HS-5 (cell line): ENCODE data around the gene FMNL2.
A peak's percentile ranks its signal among the peaks of the same experiment; 100 is the strongest.
"Not testable (repeated sequence)": the region's sequence is repeated elsewhere in the genome, so short reads cannot be mapped to it uniquely, and the experiment has no call there.

Source experiments
- DNase-seq: peaks from one replicate; pipeline ENCODE4 v3.0.0-alpha.2; 2012; ENCODE audit warnings: low read depth

The FMNL2 gene

DNA sequence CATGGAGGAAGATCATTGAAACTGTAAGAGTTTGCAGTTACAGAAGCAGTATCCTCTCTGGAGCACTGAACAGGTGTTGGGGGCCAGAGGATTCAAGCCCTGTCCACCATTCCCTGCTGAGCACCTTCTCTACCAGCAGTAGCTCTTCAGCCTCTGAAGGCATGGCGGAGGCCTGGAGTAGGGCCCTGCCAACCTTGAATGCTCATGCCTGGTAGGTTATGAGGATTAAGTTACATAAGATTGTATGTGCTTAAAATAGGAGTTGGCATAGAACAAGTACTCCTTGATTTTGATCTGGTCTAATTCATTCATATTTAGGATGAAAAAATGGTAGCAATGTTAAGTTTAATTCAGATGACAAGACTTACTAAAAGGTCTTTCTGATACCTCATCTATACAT, 40.2 kb downstream of the FMNL2 start:
- DNase-seq, result no peak

DNA sequence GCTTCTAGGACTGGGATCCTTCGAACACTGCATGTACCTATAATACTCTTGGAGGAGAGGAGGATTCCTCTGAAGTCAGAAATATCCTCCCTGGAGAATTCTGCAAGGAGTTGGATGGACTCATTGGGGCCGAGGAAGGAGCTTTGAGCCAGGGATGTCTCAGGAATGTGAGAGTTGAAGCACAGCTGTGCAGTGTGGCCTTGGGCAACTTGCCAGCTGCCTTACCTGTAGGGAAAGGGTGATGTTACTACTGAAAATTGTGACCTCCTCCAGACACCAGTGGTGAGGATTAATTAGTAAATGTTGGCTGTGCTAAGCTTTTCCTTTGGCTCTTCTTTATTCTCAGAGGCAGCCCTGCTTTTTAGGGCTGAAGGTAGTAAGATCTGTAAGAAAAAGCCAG, 41.4 kb downstream of the FMNL2 start:
- no peak for DNase-seq

DNA sequence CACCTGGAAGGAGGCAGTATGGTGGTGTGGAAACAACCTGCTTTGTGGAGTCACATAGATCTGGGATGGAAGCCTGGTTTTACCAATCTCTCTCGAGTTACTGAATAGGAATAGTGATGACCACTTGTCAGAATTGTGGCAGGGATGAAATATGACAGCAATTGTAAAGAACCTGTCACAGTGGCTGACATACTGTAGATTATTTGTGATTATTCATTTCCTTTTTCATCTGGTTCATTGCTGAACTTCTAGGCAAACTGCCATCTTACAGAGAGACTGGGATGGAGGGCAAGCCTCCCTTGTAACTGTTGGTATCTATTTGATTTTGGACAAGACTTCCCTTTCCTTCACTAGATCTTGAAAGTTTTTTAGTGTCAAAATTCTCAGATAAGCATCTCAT, 42.0 kb downstream of the FMNL2 start:
- no peak for DNase-seq

DNA sequence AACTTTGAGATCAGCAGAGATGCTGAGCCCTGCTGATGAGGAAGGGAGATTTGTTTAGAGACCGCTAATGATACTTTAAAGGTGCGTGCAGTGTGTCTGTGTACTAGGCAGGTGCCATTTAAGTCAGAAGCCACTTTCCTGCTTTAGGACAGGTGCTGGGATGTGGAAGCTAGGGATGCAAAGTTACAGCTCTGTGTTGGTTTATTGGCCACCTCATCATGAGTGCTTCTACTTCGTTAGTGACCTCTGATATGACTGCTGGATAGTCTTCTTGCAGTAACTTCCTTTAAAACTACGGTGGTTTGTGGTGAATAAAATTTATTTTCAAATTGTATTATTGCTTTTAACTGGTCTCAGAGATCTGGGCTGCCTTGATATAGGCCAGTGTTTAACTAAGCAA, 44.1 kb downstream of the FMNL2 start:
- DNase-seq, result no peak

DNA sequence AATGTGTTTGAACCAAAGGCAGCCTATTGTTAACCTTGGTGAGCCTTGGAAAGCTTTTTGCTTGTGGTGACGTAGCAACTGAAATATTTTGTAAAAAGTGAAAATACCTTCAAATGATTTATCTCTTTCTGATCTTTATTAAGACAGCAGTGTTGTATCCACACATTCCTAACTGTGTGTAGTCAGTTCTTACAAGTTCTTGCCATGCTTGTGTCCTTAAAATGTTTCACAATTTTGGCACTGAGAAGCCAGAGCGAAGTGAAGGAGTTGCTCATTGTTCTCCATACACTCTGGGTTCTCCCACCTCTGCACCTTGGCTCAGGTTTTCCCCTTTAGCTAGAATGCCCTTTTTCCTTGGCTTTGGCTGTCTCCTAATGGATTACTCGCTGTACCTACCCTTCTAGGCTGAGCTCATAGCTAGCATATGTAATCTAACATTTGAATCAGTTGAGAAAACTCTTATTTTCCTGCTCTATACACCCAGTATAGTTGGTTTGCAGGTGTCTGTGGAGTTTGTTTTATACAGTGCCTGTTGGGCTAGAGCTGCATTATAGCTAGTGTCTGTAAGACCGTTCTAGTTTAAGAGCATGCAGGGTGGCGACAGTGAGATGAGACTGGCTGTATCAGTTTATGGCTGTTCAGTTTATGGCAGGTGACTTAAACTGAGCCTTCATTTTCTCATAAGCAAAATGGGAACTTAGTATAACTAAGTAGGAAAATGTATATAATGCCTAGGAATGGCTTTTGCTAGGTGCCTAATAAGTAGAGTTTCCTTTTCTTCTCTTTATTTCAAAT, 45.5 kb downstream of the FMNL2 start:
- no peak for DNase-seq

DNA sequence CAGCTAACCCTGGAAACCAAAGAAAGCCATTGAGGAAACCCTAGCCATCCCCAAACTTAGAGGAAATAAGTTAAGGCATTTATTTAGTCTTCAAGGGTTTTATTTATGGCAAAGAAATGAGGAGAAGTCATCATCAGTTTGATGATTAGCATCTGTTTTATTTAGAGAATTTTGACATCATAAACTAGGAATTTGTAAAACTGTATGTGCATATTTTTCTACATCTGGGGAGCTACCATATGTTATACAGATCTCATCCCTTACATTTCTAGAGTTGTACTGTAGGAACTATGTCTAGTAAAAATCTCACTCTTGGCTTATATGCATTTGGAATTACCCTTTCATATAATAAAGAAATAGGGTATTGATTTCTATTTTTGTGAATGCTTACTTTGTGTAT, 48.7 kb downstream of the FMNL2 start:
- DNase-seq, result peak; percentile 38

DNA sequence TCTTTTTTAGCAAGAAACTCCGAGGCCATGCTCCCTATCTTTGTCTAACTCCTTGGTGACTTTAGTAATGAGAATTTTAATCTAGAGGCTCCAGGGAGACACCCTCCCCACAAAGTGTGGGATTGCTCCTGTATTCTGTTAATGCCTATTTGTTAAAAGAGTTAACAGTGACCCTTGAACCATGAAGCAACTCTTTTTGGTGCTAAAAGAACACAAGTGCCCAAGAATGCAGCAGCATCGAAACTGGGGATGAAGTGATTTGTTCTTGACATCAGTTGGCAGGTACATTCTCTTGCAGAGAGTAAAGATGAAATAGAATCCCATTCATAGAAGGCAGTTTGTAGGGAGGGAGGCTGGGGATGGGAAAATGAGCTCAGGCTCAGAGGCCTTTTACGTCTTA, 50.0 kb downstream of the FMNL2 start:
- DNase-seq, result no peak

DNA sequence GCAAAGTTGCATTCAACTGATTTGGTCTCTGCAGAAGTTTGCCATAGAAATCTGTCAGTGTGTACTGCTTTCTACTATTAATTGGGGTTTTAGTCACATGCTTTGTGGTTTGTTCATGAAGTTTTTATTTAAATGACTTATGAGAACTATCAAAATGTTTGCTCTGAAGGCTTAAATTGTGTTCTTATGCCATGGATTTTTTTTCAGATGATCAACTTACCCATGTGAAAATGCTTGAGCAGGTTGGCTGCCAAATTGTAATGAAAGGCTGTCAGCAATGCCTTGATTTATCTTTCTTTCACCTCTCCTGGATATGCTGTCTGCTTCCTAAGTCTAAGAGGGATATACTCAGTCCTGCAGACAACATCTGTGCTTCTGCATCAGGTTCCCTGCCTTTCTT, 50.7 kb downstream of the FMNL2 start:
- no peak for DNase-seq

DNA sequence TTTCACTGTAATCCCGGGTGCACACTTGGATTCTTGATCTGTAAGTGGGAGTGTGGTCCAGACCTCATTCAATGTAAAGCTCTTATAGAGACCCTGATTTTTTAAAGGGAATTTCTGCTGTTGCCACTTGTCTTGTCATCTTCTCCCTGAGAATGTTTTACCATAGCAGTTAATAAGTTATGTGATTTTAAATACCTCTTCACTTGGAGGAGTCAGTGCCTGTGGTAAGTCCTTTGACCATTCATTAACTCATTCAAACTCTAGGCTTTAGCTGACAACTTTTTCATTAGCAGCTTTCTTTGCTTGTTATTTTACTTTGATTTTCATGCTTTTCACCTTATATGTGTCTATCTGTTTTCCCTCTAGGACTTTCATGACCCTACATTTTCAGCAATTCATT, 51.3 kb downstream of the FMNL2 start:
- no peak for DNase-seq

DNA sequence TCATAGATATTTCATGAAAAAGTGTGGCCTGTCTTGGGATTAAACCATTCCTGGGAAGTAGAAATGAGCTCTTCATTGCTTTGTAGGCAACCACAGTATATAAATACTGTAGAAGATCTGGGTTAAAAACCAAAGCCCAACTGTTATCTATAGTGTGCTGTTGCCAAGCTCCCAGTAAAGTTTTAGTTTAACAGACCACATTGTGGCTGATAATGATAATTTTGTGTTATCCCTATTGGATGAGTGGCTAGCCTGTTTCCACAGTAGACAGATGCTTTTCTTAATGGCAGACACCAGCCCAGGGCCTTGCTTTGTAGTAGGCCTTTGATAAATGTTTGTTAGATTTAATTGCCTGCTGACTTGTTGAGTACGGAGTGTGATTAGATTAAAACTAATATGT, 52.1 kb downstream of the FMNL2 start:
- DNase-seq, result no peak

DNA sequence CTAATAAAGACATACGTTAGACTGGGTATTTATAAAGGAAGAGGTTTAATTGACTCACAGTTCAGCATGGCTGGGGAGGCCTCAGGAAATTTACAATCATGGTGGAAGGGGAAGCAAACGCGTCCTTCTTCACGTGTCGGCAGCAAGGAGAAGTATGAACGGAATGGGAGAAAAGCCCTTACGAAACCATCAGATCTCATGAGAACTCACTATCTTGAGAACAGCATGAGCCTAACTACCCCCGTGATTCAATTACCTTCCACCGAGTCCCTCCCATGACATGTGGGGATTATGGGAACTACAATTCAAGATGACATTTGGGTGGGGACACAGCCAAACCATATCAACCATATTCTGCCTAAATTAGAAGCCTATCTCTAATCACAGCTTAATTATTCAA, 53.3 kb downstream of the FMNL2 start:
- not testable (repeated sequence) for DNase-seq

DNA sequence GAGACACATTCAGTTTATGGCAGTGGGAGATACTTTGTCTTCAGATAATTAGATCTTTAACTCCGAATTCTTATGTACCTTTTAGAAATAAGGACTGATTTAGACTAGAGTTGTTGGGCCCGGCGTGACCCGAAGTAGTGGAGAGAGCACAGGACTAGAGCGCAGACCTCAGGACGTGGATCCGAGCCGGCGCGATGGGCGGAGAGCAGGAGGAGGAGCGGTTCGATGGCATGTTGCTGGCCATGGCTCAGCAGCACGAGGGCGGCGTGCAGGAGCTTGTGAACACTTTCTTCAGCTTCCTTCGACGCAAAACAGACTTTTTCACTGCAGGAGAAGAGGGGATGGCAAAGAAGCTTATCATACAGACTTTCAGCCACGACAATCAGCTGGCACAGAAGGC, 54.5 kb downstream of the FMNL2 start:
- DNase-seq, result no peak

DNA sequence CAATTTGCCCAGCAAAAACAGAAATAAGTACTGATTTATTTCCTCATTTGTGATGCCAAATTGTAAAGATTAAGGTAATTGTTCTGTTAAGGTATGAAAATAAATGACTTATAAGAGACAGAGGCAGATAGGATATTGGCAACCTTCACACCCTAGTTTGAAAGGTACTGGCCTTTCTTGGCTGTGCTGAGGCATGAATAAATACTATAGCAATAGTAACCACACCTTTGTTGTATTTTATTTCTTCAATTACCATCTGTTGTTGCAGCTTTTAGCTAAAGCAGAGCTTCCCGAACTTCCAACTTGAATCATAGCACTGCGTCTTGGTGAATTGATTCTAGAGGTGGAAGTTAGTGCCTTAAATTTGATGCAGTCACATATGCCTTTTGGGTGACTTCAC, 55.9 kb downstream of the FMNL2 start:
- DNase-seq, result no peak

DNA sequence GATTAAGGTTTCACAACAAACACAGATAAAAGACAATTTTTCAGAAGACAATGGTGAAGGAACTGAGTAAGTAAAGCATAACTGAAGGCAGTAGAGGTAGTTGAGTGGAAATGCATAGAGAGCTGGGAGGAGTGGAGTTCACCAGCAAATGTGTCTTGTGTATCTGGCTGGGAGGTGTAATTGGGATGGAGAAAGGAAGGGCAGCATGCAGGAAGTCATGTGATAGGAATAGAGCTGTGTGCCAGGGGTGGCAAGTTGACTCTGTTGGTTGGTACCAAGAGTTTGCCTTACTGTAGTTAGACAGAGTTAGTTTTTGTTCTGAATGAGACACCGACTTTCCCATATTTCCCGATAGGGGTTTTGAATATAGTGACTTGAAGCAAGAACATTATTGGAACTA, 56.3 kb downstream of the FMNL2 start:
- DNase-seq, result no peak

DNA sequence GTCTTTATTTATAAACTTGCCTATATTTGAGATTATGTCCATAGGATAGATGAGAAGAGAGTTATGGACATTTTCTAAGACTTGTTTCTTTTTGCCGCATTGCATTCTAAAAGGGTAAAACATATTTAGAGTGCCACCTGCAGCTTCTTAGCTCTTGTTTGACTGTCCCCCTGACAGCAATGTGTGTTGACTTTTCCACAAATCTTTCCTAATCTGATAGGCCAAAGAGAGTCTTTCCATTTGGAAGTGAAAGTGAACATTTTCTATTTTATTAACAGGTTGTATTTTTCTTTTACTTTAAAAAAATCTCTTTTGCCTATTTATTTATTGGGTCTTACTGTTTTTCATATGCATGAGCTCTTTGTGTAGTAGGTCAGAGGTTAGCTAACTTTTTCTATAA, 58.4 kb downstream of the FMNL2 start:
- DNase-seq, result no peak

DNA sequence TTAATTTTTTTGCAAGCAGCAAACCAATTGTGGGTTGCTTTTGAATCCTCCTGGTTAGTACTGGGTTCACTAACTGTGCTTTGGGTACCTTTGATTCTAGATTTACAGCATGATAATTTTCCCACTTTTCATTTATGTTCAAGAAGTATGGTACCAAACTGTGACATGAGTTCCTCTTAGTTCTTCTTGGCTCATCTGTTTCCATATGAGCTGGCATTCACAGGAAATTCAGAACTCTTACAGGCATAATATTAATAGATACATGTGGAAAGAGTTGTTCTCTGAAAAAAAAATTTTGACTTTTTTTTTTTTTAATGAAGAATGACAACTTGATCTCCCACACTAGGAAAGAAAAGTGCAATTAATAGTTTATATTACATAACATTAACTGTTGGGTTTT, 59.4 kb downstream of the FMNL2 start:
- no peak for DNase-seq

DNA sequence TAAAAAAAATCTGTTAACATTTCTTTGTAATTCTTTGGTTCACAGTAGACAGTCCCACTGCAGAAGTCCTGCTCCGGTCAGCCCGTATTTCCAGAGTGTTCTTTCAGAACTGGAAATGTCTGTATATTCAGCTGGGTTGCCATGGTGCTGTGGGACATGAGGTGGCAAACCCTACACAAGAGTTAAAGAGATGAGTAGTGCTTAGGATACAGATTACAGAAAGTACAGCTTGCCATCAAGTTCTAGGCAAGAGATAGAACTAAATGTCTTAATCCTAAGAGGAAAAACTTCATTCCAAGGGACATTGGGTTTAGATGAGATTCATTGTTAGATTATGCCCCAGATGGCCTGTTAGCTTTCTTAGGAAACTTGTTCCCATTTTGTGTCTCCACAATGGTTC, 60.1 kb downstream of the FMNL2 start:
- DNase-seq, result no peak

DNA sequence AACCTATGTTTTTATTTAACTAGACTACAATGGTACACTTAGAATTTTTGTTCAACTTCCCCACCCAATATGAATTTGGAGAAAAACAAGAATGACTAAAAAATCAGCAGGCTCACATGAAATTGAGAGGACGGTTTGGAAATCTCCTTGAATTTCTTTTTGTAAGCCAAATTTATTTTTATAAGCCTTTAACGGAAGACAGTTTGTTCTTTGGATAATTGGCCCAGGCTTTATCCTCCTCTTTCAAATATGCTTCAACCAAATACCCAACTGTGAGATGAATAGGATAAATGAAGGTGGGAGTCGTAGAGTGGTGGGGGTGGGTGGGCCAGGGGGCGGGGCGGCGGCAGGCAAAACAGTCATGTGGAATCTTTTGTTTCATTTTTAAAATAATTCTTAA, 60.6 kb downstream of the FMNL2 start:
- no peak for DNase-seq

DNA sequence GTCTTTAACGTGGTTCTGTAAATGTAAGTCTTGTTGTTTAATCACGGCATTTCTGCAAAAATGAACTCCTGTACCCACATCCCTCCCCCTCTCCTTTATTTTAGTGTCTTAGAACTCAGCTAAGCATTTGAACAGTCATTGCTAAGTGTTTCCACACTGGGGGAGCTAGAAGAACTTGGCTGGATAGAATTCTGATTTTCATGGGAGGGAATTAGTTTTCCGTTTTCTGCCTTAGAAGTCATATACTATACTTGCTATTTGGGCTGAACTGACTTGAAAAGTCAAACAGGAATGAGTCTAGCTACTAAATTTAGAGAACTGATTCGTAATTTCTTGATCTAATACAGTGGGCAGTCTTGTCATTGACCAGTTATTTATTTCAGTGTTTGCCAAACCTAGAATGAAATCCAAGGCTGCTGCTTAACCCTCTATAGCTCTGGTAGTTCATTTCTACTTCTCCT, 61.1 kb downstream of the FMNL2 start:
- DNase-seq, result no peak

DNA sequence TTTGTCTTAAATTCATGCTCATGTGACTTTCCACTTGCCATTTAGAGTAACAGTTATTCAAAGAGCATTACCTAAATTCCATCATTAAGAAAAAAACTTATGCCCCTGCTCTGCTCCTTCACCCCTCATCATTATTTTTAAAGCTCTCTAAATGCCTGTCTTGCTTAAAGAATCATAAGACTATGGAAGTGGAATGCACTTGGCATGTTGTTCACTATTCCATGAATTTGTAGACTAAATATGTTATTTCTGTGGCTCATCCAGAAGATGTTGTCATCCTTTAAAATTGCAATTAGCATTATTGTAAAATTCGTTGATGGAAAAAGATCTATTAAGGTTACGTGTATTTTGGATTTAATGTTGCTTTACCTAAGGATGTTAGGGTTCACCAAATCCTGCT, 61.8 kb downstream of the FMNL2 start:
- DNase-seq, result no peak

DNA sequence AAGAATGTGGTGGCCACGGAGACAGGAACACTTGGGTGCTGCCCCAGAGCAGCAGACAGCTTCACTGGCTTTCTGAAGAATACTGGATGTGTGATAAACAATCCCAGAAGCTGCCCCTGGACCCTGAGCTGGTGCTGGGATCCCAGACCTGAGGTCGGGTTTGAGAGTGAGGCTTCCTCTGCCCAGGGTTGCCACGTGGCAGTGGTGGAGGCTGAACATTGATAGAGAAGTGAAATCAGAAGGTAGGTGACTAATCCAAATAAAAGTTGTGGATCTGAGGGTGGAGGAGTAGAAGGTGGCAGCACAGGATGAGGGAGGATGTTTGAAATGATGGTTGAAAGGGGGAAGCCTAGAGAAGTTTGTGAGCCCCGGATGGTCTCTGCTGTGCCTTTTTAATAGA, 64.0 kb downstream of the FMNL2 start:
- no peak for DNase-seq

DNA sequence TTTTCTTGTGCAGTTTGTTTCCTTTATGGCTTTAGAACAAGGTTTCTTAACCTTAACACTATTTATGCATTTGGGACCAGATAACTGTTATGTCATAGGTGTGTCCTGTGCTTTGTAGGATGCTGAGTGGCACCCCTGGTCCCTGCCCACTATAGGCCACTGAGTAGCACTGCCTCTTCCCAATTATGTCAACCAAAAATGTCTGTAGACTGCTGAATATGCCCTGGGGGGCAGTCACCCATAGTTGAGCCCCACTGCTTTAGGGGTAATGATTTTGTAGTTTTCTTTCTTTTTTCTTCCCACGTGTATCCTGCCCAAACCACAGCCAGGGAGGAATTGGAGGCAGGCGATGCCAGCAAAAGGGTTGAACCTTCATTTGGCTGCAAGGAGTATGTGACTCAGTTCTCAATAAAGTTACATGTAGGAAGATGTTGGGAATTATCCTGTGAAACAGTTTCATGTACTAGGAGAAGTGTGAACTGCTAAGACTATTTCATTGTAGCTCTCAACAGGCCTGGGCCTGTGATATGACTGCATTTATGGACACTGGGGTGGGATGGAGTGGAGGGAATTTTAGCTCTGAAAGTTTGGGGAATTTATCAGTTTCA, 65.7 kb downstream of the FMNL2 start:
- no peak for DNase-seq

DNA sequence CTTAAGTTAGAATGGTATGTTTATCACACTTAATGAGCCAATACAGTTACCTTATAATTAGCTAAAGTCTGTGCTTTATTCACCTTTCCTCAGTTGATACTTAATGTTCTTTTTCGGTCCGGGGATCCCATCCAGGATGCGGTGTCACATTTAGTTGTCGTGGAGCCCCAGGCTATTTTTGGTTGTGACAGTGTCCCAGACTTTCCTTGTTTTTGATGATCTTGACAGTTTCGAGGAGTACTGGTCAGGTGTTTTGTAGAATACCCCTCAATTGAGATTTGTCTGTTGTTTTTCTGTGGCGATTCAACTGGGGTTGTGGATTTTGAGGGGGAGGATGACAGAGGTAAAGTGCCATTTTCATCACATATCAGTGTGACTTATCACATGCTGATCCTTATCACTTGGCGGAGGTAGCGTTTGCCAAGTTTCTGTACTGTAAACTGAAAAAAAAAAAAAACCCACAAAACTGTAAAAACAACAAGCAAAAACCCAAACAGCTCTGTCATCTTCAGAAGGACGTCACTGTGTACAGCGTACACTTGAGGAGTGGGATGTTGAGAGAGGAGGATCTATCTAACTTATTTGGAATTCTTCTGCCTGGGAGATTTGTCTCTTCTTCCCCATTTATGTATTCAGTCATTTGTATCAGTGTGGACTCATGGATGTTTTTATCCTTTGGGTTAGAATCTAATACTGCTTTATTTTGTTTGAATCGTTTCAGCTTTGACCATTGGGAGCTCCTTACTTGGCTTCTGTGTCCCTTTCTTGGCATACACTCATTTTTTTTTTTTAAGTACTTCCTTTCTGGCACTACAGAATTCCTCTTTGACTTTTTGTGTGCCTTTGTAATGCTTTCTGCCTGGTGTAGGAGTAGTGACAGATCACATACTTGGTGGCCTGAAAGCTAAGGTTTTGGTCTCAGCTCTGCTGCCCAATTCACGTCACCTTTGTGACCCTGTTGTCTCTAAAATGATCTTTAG, 68.1 kb downstream of the FMNL2 start:
- no peak for DNase-seq
